A549 (cell line): ENCODE measurements around the gene LNX2. TPM values are rescaled to one million over a fixed set of nuclear protein-coding genes. Genes with fewer than 3 reads are reported as not detected.

Experiments used
- ATAC-seq, 2 experiments: fragments of 200-7000 bp in 1 of 2; fragments of >200 bp in 1 of 2; cut with Nextera tagmentation in 1 of 2; cut with Tn5 transposase in 1 of 2; 3 replicates each; pipeline versions ENCODE4 v1.8.0 to v1.9.1; 2018 to 2020; ENCODE audit warnings: mild to moderate bottlenecking in 1 of 2, moderate library complexity in 1 of 2
- CTCF ChIA-PET: fragments of 300-600 bp; sonication (Branson Sonifier 250); formaldehyde crosslinking; extraction: SDS; loops from one replicate; lab custom pipeline; 2021; ENCODE audit warnings: antibody characterized with exemption, inconsistent platforms; lab: Yijun Ruan, JAX
- POLR2A ChIA-PET: fragments of 350-600 bp; formaldehyde crosslinking; extraction: SDS; loops from one replicate; lab custom pipeline; 2021; ENCODE audit warnings: antibody characterized with exemption, inconsistent platforms; lab: Yijun Ruan, JAX
- DNase-seq, 2 experiments: peaks; one replicate each; pipeline versions ENCODE4 v3.0.0 to v3.0.0-alpha.2; 2011 to 2016; ENCODE audit warnings: low read depth in 1 of 2, low spot score in 1 of 2
- FAIRE-seq: peaks from 2 replicates; lab custom pipeline; 2011; peaks lifted over from hg19 to GRCh38; lab: Jason Lieb, UNC
- H3K27ac ChIP-seq, 2 experiments: fragments of >200 bp; sonication (Bioruptor Twin); formaldehyde crosslinking; 3 replicates each; pipeline ENCODE4 v1.5.1; 2016 to 2017
- H3K4me1 ChIP-seq: fragments of >200 bp; sonication (Bioruptor Twin); formaldehyde crosslinking; 3 replicates; pipeline ENCODE4 v1.6.1; 2016
- H3K4me2 ChIP-seq: fragments of >200 bp; sonication (Bioruptor Twin); formaldehyde crosslinking; 3 replicates; pipeline ENCODE4 v1.6.1; 2016
- H3K4me3 ChIP-seq: fragments of >200 bp; sonication (Bioruptor Twin); formaldehyde crosslinking; 3 replicates; pipeline ENCODE4 v1.5.1; 2016
- H3K9me3 ChIP-seq: fragments of >200 bp; sonication (Bioruptor Twin); formaldehyde crosslinking; 3 replicates; pipeline ENCODE4 v1.6.1; 2016
- BHLHE40 ChIP-seq: IDR thresholded peaks from 2 replicates; pipeline ENCODE4 v1.6.1; 2012; ENCODE audit warnings: low read depth, low read length, inconsistent platforms
- EP300 ChIP-seq, 2 experiments: fragments of >200 bp; sonication (Bioruptor Twin); formaldehyde crosslinking; IDR thresholded peaks; 2 replicates in 1 of 2; 3 replicates in 1 of 2; pipeline ENCODE4 v1.6.1; 2016 to 2017
- HOXA7 ChIP-seq: fragments of 250-450 bp; sonication (Bioruptor Pico); IDR thresholded peaks from 2 replicates; pipeline ENCODE4 v1.5.0; 2020; ENCODE audit warnings: mild to moderate bottlenecking, moderate library complexity
- HOXB5 ChIP-seq: fragments of 250-450 bp; sonication (Bioruptor Pico); IDR thresholded peaks from 2 replicates; pipeline ENCODE4 v1.5.0; 2020; ENCODE audit warnings: mild to moderate bottlenecking, moderate library complexity
- JUN ChIP-seq, 2 experiments: fragments of >200 bp; sonication (Bioruptor Twin); formaldehyde crosslinking; IDR thresholded peaks; 2 replicates in 1 of 2; 3 replicates in 1 of 2; pipeline ENCODE4 v1.6.1; 2016 to 2017
- KDM1A ChIP-seq: fragments of 200-600 bp; sonication (generic); IDR thresholded peaks from 2 replicates; pipeline ENCODE4 v1.6.1; 2016; ENCODE audit warnings: low read depth, mild to moderate bottlenecking
- MYC ChIP-seq: IDR thresholded peaks from 2 replicates; pipeline ENCODE4 v1.6.1; 2012; ENCODE audit warnings: mild to moderate bottlenecking, inconsistent platforms, low read length, improper control_type of control experiment, borderline replicate concordance
- NFE2L2 ChIP-seq: fragments of 150-350 bp; conservative IDR thresholded peaks from 2 replicates; pipeline ENCODE4 v1.6.1; 2014; ENCODE audit warnings: low read length
- NPAS2 ChIP-seq: fragments of 250-450 bp; sonication (Bioruptor Pico); IDR thresholded peaks from 2 replicates; pipeline ENCODE4 v1.8.0; 2022; ENCODE audit warnings: mild to moderate bottlenecking, moderate library complexity, borderline replicate concordance
- PHF8 ChIP-seq: fragments of 200-600 bp; sonication (generic); IDR thresholded peaks from 2 replicates; pipeline ENCODE4 v1.6.1; 2016; ENCODE audit warnings: low read depth, mild to moderate bottlenecking, antibody characterized with exemption, moderate library complexity, borderline replicate concordance
- RAD21 ChIP-seq, 2 experiments: fragments of >200 bp in 1 of 2; sonication (Bioruptor Twin) in 1 of 2; formaldehyde crosslinking in 1 of 2; IDR thresholded peaks in 1 of 2; conservative IDR thresholded peaks in 1 of 2; 2 replicates in 1 of 2; 3 replicates in 1 of 2; pipeline ENCODE4 v1.6.1; 2012 to 2018; ENCODE audit warnings: inconsistent platforms in 1 of 2
- ZC3H11A ChIP-seq: fragments of 450-650 bp; IDR thresholded peaks from 2 replicates; pipeline ENCODE4 v1.6.1; 2014; ENCODE audit warnings: antibody characterized with exemption, mild to moderate bottlenecking
- ZNF302 ChIP-seq: fragments of 250-450 bp; sonication (Bioruptor Pico); IDR thresholded peaks from 2 replicates; pipeline ENCODE4 v1.9.0; 2021; ENCODE audit warnings: inconsistent platforms, mild to moderate bottlenecking, moderate library complexity
- WGBS: methylation state at CpG from one replicate; pipeline ENCODE4 v1.1.6; 2017; ENCODE audit errors: missing lambda C conversion rate; 5-methylcytosine and 5-hydroxymethylcytosine counted together
- polyA plus RNA-seq, 4 experiments: library from polyadenylated mRNA; depleted of rRNA in 3 of 4; stranded (reverse); fragments of >200 nt; fragmentation: RNase III in 1 of 4; extraction: RNeasy Plus Mini Kit Qiagen cat#74134 plus additional on column Dnase treatment in 1 of 4; gene quantifications; 2 replicates in 3 of 4; 3 replicates in 1 of 4; pipeline ENCODE4 v1.2.3, GENCODE V29; 2011 to 2017
- TF ChIP-seq, protein P1 (sequence below): fragments of >200 bp; sonication (Bioruptor Twin); formaldehyde crosslinking; IDR thresholded peaks from 3 replicates; pipeline ENCODE4 v1.6.1; 2016
- TF ChIP-seq, protein P2 (sequence below): fragments of 200-600 bp; sonication (generic); IDR thresholded peaks from 2 replicates; pipeline ENCODE4 v1.6.1; 2016; ENCODE audit warnings: antibody characterized with exemption, mild to moderate bottlenecking, moderate library complexity
- TF ChIP-seq, protein P3 (sequence below): fragments of 250-450 bp; sonication (Bioruptor Pico); IDR thresholded peaks from 2 replicates; pipeline ENCODE4 v1.5.0; 2021; ENCODE audit warnings: mild to moderate bottlenecking, moderate library complexity, borderline replicate concordance
- TF ChIP-seq, protein P4 (sequence below): IDR thresholded peaks from 2 replicates; pipeline ENCODE4 v1.6.1; 2012

The LNX2 gene
- polyA plus RNA-seq, 2 of the 4 experiments (the other 2 are of a cell fraction), result 3.3 to 6.3 TPM

DNA sequence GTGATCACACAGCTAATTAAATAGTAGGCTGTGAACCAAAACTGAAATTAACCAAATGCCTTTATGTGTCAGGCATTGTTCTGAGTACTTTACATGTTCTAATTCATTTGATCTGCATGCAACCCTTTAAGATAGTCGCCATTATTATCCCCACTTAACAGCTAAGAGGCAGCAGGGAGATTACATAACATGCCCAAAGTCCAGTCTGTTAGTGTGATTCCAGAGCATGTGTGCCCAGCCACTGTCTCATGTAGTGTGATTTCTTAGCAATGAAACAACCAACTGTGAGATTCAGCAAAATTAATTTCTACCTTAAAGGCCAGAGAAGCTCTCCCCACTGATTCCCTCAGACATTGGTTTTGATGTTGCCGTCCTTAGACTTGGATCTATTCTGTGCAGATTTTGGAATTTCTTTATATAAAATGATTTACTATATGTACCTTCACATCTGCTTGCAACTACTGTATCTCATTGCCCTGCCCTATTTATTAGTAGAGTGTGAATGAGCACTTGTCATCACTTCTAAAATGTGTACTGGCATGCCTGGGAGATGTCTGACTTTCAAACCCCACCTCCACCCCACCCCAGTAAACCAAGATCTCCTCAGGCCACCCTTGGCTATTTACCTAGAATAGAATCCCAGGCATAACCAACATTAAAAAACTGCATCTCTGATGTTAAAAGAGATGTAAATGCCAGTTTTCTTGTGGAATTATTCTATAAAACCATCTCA, 42.6 kb upstream of the LNX2 start:
- TF ChIP-seq JUN (IDR thresholded peaks at IDR 0.05), result no peak
- Histone ChIP-seq H3K27ac (no peak overlapping the region), H3K9me3 (no peaks in the 10 kb centered on the region), H3K4me3 (no peak overlapping the region), H3K4me1 (peaks cover 4% of the 10 kb centered on the region; the same call in 1 of the 3 replicates), H3K4me2 (no peak overlapping the region)
- DNase-seq (no peak), ATAC-seq (no peak), FAIRE-seq (no peak)
- ChIA-PET POLR2A (no interaction called here), CTCF (no interaction called here)
- WGBS, result 93% methylated on average over 2 of the region's 2 CpGs

DNA sequence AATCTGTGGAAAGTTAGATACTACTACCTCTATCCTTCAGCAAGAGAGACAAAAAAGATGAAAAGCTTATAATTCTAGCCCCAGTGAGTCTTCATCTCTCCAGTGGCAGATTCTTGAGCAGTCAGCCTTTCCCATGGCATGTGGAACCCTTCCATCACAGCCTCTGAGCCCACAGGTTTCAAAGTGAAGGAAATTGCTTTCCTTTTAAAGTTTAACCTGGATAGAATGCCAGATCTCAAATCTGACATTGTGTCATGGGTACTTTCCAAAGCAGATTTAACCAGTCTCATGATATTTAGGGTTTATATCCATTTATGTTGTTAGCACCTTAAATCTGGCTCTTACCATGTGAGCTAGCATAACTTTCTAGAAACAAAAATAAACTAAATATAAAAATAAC, 40.7 kb upstream of the LNX2 start:
- DNase-seq, result no peak
- FAIRE-seq, result no peak
- Histone ChIP-seq H3K4me1 (peaks cover 4% of the 10 kb centered on the region; the same call in 1 of the 3 replicates), H3K27ac (no peak overlapping the region), H3K9me3 (no peaks in the 10 kb centered on the region), H3K4me2 (no peak overlapping the region), H3K4me3 (no peak overlapping the region)
- TF ChIP-seq PHF8 (no peak), BHLHE40 (no peak), RAD21 (conservative IDR thresholded peaks at IDR 0.05 in 1 of 2, IDR thresholded peaks at IDR 0.05 in 1 of 2) (no peak), NFE2L2 (no peak), EP300 (IDR thresholded peaks at IDR 0.05) (no peak), HOXA7 (no peak), ZC3H11A (no peak), NPAS2 (no peak), HOXB5 (CRISPR knock-in tag) (no peak), KDM1A (no peak), ZNF302 (CRISPR knock-in tag) (no peak), MYC (no peak)
- TF ChIP-seq, protein P1, sequence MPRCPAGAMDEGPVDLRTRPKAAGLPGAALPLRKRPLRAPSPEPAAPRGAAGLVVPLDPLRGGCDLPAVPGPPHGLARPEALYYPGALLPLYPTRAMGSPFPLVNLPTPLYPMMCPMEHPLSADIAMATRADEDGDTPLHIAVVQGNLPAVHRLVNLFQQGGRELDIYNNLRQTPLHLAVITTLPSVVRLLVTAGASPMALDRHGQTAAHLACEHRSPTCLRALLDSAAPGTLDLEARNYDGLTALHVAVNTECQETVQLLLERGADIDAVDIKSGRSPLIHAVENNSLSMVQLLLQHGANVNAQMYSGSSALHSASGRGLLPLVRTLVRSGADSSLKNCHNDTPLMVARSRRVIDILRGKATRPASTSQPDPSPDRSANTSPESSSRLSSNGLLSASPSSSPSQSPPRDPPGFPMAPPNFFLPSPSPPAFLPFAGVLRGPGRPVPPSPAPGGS, result no peak
- TF ChIP-seq, protein P2, sequence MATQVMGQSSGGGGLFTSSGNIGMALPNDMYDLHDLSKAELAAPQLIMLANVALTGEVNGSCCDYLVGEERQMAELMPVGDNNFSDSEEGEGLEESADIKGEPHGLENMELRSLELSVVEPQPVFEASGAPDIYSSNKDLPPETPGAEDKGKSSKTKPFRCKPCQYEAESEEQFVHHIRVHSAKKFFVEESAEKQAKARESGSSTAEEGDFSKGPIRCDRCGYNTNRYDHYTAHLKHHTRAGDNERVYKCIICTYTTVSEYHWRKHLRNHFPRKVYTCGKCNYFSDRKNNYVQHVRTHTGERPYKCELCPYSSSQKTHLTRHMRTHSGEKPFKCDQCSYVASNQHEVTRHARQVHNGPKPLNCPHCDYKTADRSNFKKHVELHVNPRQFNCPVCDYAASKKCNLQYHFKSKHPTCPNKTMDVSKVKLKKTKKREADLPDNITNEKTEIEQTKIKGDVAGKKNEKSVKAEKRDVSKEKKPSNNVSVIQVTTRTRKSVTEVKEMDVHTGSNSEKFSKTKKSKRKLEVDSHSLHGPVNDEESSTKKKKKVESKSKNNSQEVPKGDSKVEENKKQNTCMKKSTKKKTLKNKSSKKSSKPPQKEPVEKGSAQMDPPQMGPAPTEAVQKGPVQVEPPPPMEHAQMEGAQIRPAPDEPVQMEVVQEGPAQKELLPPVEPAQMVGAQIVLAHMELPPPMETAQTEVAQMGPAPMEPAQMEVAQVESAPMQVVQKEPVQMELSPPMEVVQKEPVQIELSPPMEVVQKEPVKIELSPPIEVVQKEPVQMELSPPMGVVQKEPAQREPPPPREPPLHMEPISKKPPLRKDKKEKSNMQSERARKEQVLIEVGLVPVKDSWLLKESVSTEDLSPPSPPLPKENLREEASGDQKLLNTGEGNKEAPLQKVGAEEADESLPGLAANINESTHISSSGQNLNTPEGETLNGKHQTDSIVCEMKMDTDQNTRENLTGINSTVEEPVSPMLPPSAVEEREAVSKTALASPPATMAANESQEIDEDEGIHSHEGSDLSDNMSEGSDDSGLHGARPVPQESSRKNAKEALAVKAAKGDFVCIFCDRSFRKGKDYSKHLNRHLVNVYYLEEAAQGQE, result no peak
- TF ChIP-seq, protein P3, sequence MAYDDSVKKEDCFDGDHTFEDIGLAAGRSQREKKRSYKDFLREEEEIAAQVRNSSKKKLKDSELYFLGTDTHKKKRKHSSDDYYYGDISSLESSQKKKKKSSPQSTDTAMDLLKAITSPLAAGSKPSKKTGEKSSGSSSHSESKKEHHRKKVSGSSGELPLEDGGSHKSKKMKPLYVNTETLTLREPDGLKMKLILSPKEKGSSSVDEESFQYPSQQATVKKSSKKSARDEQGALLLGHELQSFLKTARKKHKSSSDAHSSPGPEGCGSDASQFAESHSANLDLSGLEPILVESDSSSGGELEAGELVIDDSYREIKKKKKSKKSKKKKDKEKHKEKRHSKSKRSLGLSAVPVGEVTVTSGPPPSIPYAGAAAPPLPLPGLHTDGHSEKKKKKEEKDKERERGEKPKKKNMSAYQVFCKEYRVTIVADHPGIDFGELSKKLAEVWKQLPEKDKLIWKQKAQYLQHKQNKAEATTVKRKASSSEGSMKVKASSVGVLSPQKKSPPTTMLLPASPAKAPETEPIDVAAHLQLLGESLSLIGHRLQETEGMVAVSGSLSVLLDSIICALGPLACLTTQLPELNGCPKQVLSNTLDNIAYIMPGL (CRISPR knock-in tag), result no peak
- TF ChIP-seq, protein P4, sequence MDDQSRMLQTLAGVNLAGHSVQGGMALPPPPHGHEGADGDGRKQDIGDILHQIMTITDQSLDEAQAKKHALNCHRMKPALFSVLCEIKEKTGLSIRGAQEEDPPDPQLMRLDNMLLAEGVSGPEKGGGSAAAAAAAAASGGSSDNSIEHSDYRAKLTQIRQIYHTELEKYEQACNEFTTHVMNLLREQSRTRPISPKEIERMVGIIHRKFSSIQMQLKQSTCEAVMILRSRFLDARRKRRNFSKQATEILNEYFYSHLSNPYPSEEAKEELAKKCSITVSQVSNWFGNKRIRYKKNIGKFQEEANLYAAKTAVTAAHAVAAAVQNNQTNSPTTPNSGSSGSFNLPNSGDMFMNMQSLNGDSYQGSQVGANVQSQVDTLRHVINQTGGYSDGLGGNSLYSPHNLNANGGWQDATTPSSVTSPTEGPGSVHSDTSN, result no peak
- ChIA-PET POLR2A (no interaction called here), CTCF (no interaction called here)
- no peak for ATAC-seq
